ENCODE measurements around the gene PLAC9. TPM values are rescaled to one million over a fixed set of nuclear protein-coding genes. Genes with fewer than 3 reads are reported as not detected.
"Not testable (repeated sequence)": the region's sequence is repeated elsewhere in the genome, so short reads cannot be mapped to it uniquely, and the experiment has no call there.

The PLAC9 gene
- total RNA-seq = not detected
- total RNA-seq (2013) = 0.61 TPM
- total RNA-seq = 0 to 0.06 (median 0) reads per million in 29 experiments

DNA sequence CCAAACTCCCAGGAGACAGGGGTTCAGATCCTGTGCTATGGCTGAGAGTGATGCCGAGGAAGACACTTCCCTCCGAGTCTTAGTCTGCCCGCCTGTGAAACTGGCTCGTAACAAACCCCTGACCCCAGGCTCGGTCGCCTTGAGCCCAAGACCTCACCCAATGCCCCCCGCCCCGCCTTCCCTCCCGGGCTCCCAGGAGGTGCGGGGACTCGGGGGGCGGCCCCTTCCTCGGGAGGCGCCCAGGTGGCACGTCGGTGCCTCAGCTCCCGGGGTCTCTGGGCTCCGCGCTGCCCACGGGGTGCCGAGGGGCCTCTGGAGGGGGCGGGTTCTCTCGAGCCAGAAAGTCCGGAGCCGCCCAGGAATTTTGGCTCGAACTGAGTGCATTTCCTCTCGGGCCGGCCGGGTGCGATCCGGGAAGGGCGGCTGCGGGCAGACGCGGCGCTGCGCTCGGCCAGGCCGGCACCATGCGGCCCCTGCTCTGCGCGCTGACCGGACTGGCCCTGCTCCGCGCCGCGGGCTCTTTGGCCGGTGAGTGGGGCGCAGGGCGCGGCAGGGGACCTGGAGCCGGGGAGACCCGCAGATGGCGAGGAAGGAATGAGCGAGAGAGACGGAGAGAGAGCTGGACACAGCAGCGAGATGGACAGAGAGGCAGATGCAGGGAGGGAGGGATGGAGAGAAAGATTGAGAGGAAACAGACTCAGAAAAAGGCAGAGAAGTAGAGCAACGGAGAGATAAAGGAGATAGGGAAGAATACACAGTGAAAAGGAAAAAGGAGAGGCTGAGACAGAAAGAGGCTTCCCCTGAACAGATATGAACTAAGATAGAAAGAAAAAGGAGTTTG lies at the start of gene PLAC9:
TSS of gene PLAC9 (plus strand) at position 432 of the 841 bp plus-strand sequence. CDS start at position 465, 33 bp downstream.
- Histone ChIP-seq H3K36me3 (ENCODE audit: control insufficient read depth in 2 of 2, extremely low read depth in 1 of 2, insufficient read depth in 1 of 2, low read length in 1 of 2) (no peaks in the 10 kb centered on the region), H3K9me3 (no peaks in the 10 kb centered on the region), H3K27ac (ENCODE audit: low read length) (no peak within 1 kb of the TSS), H3K27me3 (replicated peaks in 1 of 2; ENCODE audit: control insufficient read depth in 2 of 2, extremely low read depth in 1 of 2, insufficient read depth in 2 of 2, low read length in 1 of 2) (peaks cover 6 to 50% of the 10 kb centered on the region in 2 experiments), H3K4me3 (ENCODE audit: control insufficient read depth in 1 of 2, extremely low read depth in 1 of 2, low read length in 1 of 2) (no peak within 1 kb of the TSS), H3K4me1 (ENCODE audit: control insufficient read depth in 1 of 2, extremely low read depth in 1 of 2, insufficient read depth in 2 of 2, low read length in 2 of 2) (peaks cover 0 to 5% of the 10 kb centered on the region in 2 experiments)
- no peak for DNase-seq
- CTCF ChIA-PET = no interaction called here
- Mint-ChIP-seq H3K27ac (no peak within 1 kb of the TSS), H3K36me3 (no peaks in the 10 kb centered on the region), H3K27me3 (peaks cover 28 to 42% of the 10 kb centered on the region in 2 donors), H3K4me3 (peak within 1 kb of the TSS in 2 of 3 donors; percentile 0 to 9), H3K4me1 (peaks cover 3 to 8% (median 7%) of the 10 kb centered on the region in 3 donors), H3K9me3 (no peaks in the 10 kb centered on the region)
- no peak for ATAC-seq (replicated peaks in 1 of 4)
- 8% methylated on average over 55 of the region's 58 CpGs for WGBS (ENCODE audit: insufficient coverage)
- POLR2A ChIA-PET = no interaction called here

- Mint-ChIP-seq H3K27me3 (no peaks in the 10 kb centered on the region), H3K36me3 (peaks cover 15% of the 10 kb centered on the region), H3K27ac (no peak overlapping the region), H3K9me3 (no peaks in the 10 kb centered on the region), H3K4me1 (no peaks in the 10 kb centered on the region), H3K4me3 (no peak overlapping the region)
- DNase-seq = no peak
- Histone ChIP-seq H3K27ac (ENCODE audit: low read length) (no peak overlapping the region), H3K4me1 (ENCODE audit: control insufficient read depth in 1 of 2, extremely low read depth in 1 of 2, insufficient read depth in 2 of 2, low read length in 2 of 2) (no peaks in the 10 kb centered on the region), H3K9me3 (no peaks in the 10 kb centered on the region), H3K27me3 (replicated peaks in 1 of 2; ENCODE audit: control insufficient read depth in 2 of 2, extremely low read depth in 1 of 2, insufficient read depth in 2 of 2, low read length in 1 of 2) (no peaks in the 10 kb centered on the region), H3K4me3 (ENCODE audit: control insufficient read depth in 1 of 2, extremely low read depth in 1 of 2, low read length in 1 of 2) (no peak overlapping the region), H3K36me3 (ENCODE audit: control insufficient read depth in 2 of 2, extremely low read depth in 1 of 2, insufficient read depth in 1 of 2, low read length in 1 of 2) (peaks cover 0 to 2% of the 10 kb centered on the region in 2 donors)
- WGBS (ENCODE audit: insufficient coverage) = no CpG with 5 or more reads among the region's 2 CpGs
- no peak for ATAC-seq (replicated peaks in 1 of 4)
- ChIA-PET POLR2A (interaction anchor here in 1 of 2 donors (0.5 kb wide), 1 partner anchor 16 kb away, joined by 3 read pairs; no protein-coding TSS in a partner anchor), CTCF (no interaction called here)
These were observed 42.4 kb upstream of the PLAC9 start for GRCh38 chr10:80090121-80090520.

DNA sequence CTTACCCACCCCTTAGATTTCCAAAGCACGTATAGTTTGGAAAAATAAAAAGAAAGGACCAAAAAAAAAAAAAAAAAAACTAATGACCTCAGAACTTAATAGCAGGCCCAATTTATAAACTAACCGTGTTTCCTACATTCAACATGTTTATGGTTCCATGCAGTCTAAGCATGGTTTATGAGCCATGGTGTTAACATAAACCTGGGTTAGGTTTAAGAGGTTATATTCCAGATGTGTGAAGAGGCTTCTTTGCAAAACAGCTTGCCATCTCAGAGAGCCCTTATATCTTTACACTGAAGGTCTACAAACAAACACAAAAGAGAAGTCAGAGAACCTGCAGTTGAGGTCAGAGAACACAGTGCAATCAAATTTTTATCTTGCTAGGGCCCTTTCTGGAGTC lies 38.3 kb upstream of the PLAC9 start:
- H3K27me3 ChIP-seq (replicated peaks in 1 of 2; ENCODE audit: control insufficient read depth in 2 of 2, extremely low read depth in 1 of 2, insufficient read depth in 2 of 2, low read length in 1 of 2) = no peaks in the 10 kb centered on the region
- no peak overlapping the region for H3K27ac ChIP-seq (ENCODE audit: low read length)
- Mint-ChIP-seq H3K27me3 (peaks cover 5 to 12% of the 10 kb centered on the region in 2 donors), H3K9me3 (peaks cover 0 to 4% (median 0%) of the 10 kb centered on the region in 3 donors), H3K4me3 (no peak overlapping the region), H3K27ac (no peak overlapping the region), H3K36me3 (peaks cover 10% of the 10 kb centered on the region), H3K4me1 (no peaks in the 10 kb centered on the region)
- WGBS (ENCODE audit: insufficient coverage) = no CpG with 5 or more reads among the region's 2 CpGs
- no peak for DNase-seq
- H3K9me3 ChIP-seq = no peaks in the 10 kb centered on the region
- CTCF ChIA-PET = no interaction called here
- POLR2A ChIA-PET = interaction anchor here in 1 of 2 donors (0.6 to 0.7 kb wide), 2 partner anchors 9 to 753 kb away, joined by 3 to 9 read pairs; no protein-coding TSS in a partner anchor
- H3K36me3 ChIP-seq (ENCODE audit: control insufficient read depth in 2 of 2, extremely low read depth in 1 of 2, insufficient read depth in 1 of 2, low read length in 1 of 2) = no peaks in the 10 kb centered on the region
- H3K4me1 ChIP-seq (ENCODE audit: control insufficient read depth in 1 of 2, extremely low read depth in 1 of 2, insufficient read depth in 2 of 2, low read length in 2 of 2) = no peaks in the 10 kb centered on the region
- no peak for ATAC-seq (replicated peaks in 1 of 4)
- no peak overlapping the region for H3K4me3 ChIP-seq (ENCODE audit: control insufficient read depth in 1 of 2, extremely low read depth in 1 of 2, low read length in 1 of 2)

GRCh38 chr10:80098272-80098671 lies 34.3 kb upstream of the PLAC9 start:
- H3K27me3 ChIP-seq (replicated peaks in 1 of 2; ENCODE audit: control insufficient read depth in 2 of 2, extremely low read depth in 1 of 2, insufficient read depth in 2 of 2, low read length in 1 of 2); H3K36me3 Mint-ChIP-seq; H3K27ac Mint-ChIP-seq; ATAC-seq (replicated peaks in 1 of 4); CTCF ChIA-PET; DNase-seq; POLR2A ChIA-PET; H3K4me1 Mint-ChIP-seq; H3K27ac ChIP-seq (ENCODE audit: low read length); H3K4me1 ChIP-seq (ENCODE audit: control insufficient read depth in 1 of 2, extremely low read depth in 1 of 2, insufficient read depth in 2 of 2, low read length in 2 of 2); H3K36me3 ChIP-seq (ENCODE audit: control insufficient read depth in 2 of 2, extremely low read depth in 1 of 2, insufficient read depth in 1 of 2, low read length in 1 of 2); H3K9me3 Mint-ChIP-seq; H3K9me3 ChIP-seq; H3K4me3 ChIP-seq (ENCODE audit: control insufficient read depth in 1 of 2, extremely low read depth in 1 of 2, low read length in 1 of 2); H3K4me3 Mint-ChIP-seq: not testable (repeated sequence)
- peaks cover 5 to 12% of the 10 kb centered on the region in 2 donors for H3K27me3 Mint-ChIP-seq
- WGBS (ENCODE audit: insufficient coverage) = no CpG with 5 or more reads among the region's 2 CpGs

DNA sequence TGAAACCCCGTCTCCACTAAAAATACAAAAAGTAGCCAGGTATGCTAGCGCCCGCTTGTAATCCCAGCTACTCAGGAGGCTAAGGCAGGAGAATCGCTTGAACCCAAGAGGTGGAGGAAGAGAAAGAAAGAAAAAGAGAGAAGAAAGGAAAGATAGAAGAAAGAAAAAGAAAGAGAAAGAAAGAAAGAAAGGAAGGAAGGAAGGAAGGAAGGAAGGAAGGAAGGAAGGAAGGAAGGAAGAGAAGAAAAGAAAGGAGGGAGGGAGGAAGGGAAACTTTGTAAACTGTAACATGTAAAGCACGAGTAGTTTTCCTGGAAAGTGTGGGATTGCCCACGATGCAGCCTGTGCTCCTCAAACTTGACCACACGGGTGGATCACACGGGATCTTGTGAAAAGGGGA lies 33.2 kb upstream of the PLAC9 start:
- ATAC-seq (replicated peaks in 1 of 4); H3K4me3 Mint-ChIP-seq; H3K4me1 ChIP-seq (ENCODE audit: control insufficient read depth in 1 of 2, extremely low read depth in 1 of 2, insufficient read depth in 2 of 2, low read length in 2 of 2); H3K27ac Mint-ChIP-seq; H3K9me3 ChIP-seq; H3K4me3 ChIP-seq (ENCODE audit: control insufficient read depth in 1 of 2, extremely low read depth in 1 of 2, low read length in 1 of 2); H3K27ac ChIP-seq (ENCODE audit: low read length); H3K36me3 ChIP-seq (ENCODE audit: control insufficient read depth in 2 of 2, extremely low read depth in 1 of 2, insufficient read depth in 1 of 2, low read length in 1 of 2); H3K27me3 ChIP-seq (replicated peaks in 1 of 2; ENCODE audit: control insufficient read depth in 2 of 2, extremely low read depth in 1 of 2, insufficient read depth in 2 of 2, low read length in 1 of 2); H3K9me3 Mint-ChIP-seq; POLR2A ChIA-PET; H3K36me3 Mint-ChIP-seq; DNase-seq: not testable (repeated sequence)
- Mint-ChIP-seq H3K27me3 (peaks cover 5 to 12% of the 10 kb centered on the region in 2 donors), H3K4me1 (peaks cover 0 to 12% (median 5%) of the 10 kb centered on the region in 3 donors)
- CTCF ChIA-PET = interaction anchor here in 1 of 2 donors (0.6 kb wide), 1 partner anchor 565 kb away, joined by 10 read pairs; no protein-coding TSS in a partner anchor
- 68% methylated on average over 4 of the region's 8 CpGs for WGBS (ENCODE audit: insufficient coverage)

DNA sequence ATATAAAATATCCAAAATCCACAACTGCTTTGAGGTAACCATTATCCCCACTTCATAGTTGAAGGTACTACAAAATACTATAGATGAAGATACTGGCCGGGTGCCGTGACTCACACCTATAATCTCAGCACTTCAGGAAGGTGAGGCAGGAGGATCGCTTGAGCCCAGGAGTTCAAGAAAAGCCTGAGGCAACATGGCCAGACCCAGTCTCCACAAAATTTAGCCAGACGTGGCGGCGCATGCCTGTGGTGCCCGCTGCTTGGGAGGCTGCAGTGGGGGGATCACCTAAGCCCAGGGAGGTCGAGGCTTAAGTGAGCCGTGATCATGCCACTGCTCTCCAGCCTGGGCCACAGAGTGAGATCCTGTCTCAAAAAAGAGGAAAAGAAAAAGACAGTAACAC lies 32.4 kb upstream of the PLAC9 start:
- H3K36me3 Mint-ChIP-seq = peaks cover 7% of the 10 kb centered on the region
- peaks cover 0 to 19% (median 12%) of the 10 kb centered on the region in 3 donors for H3K4me1 Mint-ChIP-seq
- H3K27me3 Mint-ChIP-seq = peaks cover 5 to 12% of the 10 kb centered on the region in 2 donors
- no peak for ATAC-seq (replicated peaks in 1 of 4)
- H3K9me3 Mint-ChIP-seq = peaks cover 0 to 4% (median 0%) of the 10 kb centered on the region in 3 donors
- H3K4me3 ChIP-seq (ENCODE audit: control insufficient read depth in 1 of 2, extremely low read depth in 1 of 2, low read length in 1 of 2) = no peak overlapping the region
- peaks cover 0 to 4% of the 10 kb centered on the region in 2 experiments for H3K4me1 ChIP-seq (ENCODE audit: control insufficient read depth in 1 of 2, extremely low read depth in 1 of 2, insufficient read depth in 2 of 2, low read length in 2 of 2)
- WGBS (ENCODE audit: insufficient coverage) = 80% methylated on average over 1 of the region's 9 CpGs
- H3K4me3 Mint-ChIP-seq = no peak overlapping the region
- POLR2A ChIA-PET = no interaction called here
- no peaks in the 10 kb centered on the region for H3K9me3 ChIP-seq
- DNase-seq = no peak
- no peak overlapping the region for H3K27ac Mint-ChIP-seq
- peaks cover 0 to 3% of the 10 kb centered on the region in 2 experiments for H3K27me3 ChIP-seq (replicated peaks in 1 of 2; ENCODE audit: control insufficient read depth in 2 of 2, extremely low read depth in 1 of 2, insufficient read depth in 2 of 2, low read length in 1 of 2)
- H3K36me3 ChIP-seq (ENCODE audit: control insufficient read depth in 2 of 2, extremely low read depth in 1 of 2, insufficient read depth in 1 of 2, low read length in 1 of 2) = no peaks in the 10 kb centered on the region
- CTCF ChIA-PET = no interaction called here
- H3K27ac ChIP-seq (ENCODE audit: low read length) = no peak overlapping the region
